Endometrial microvascular endothelial cells (primary cell): Measurements from ENCODE around the gene CELF2. TPM values are rescaled to one million over a fixed set of nuclear protein-coding genes. Genes with fewer than 3 reads are reported as not detected.
"Not testable (repeated sequence)": the region's sequence is repeated elsewhere in the genome, so short reads cannot be mapped to it uniquely, and the experiment has no call there.

Experiments used
- in situ Hi-C: cut with HindIII; loops from 2 replicates; pipeline ENCODE4 v1.10.0; 2017; ENCODE audit warnings: low sequenced_read_pairs, low pct_unique_long_range_greater_than_20kb; ENCODE audit errors: inconsistent ontology term
- total RNA-seq: library from RNA; depleted of rRNA; stranded (reverse); fragments of >200 nt; gene quantifications from one replicate; pipeline ENCODE4 v1.2.3, GENCODE V29; 2015; ENCODE audit errors: inconsistent ontology term

CELF2 gene
- total RNA-seq, 1 donor from 2014 or later, result 2.5 TPM

GRCh38 chr10:11358011-11358410, 340.3 kb downstream of the CELF2 start:
- in situ Hi-C loops, result no loop called here

GRCh38 chr10:11358923-11359575, 341.4 kb downstream of the CELF2 start:
- in situ Hi-C loops, result no loop called here

GRCh38 chr10:11359869-11360268, 342.2 kb downstream of the CELF2 start:
- in situ Hi-C loops, result no loop called here

- in situ Hi-C loops, result no loop called here
Observed at GRCh38 chr10:11363497-11363896, 345.8 kb downstream of the CELF2 start.

GRCh38 chr10:11364241-11364640, 346.6 kb downstream of the CELF2 start:
- in situ Hi-C loops, result no loop called here

- in situ Hi-C loops, result not testable (repeated sequence)
Observed at GRCh38 chr10:11366889-11367288, 349.2 kb downstream of the CELF2 start.

- in situ Hi-C loops, result no loop called here
Observed at GRCh38 chr10:11367505-11367904, 349.8 kb downstream of the CELF2 start.

GRCh38 chr10:11373717-11374171, 356.1 kb downstream of the CELF2 start:
- in situ Hi-C loops, result no loop called here

GRCh38 chr10:11377267-11377666, 359.6 kb downstream of the CELF2 start:
- in situ Hi-C loops, result no loop called here

- in situ Hi-C loops, result no loop called here
Observed at GRCh38 chr10:11378835-11379234, 361.2 kb downstream of the CELF2 start.

GRCh38 chr10:11379771-11380170, 362.1 kb downstream of the CELF2 start:
- in situ Hi-C loops, result no loop called here

GRCh38 chr10:11381023-11381422, 363.4 kb downstream of the CELF2 start:
- in situ Hi-C loops, result no loop called here

GRCh38 chr10:11381511-11381910, 363.8 kb downstream of the CELF2 start:
- in situ Hi-C loops, result no loop called here

GRCh38 chr10:11382187-11382586, 364.5 kb downstream of the CELF2 start:
- in situ Hi-C loops, result no loop called here

- in situ Hi-C loops, result no loop called here
Observed at GRCh38 chr10:11386044-11386443, 368.4 kb downstream of the CELF2 start.
